Mesodermal cell (in vitro differentiated cells): ENCODE data around the gene ADAMTS7.
"Not testable (repeated sequence)": the region's sequence is repeated elsewhere in the genome, so short reads cannot be mapped to it uniquely, and the experiment has no call there.

ENCODE experiments used
- H3K27ac ChIP-seq: 2 replicates; pipeline ENCODE4 v1.7.0; 2013; ENCODE audit warnings: mild to moderate bottlenecking, low read depth, low read length, moderate library complexity; ENCODE audit not compliant: severe bottlenecking
- H3K36me3 ChIP-seq: 2 replicates; pipeline ENCODE4 v1.7.1; 2013; ENCODE audit warnings: mild to moderate bottlenecking, low read length, moderate library complexity; ENCODE audit not compliant: control insufficient read depth, insufficient read depth
- H3K4me1 ChIP-seq: one replicate; pipeline ENCODE4 v1.7.1; 2013; ENCODE audit warnings: mild to moderate bottlenecking, low read length; ENCODE audit not compliant: insufficient read depth, control insufficient read depth, poor library complexity, severe bottlenecking
- H3K4me3 ChIP-seq: 2 replicates; pipeline ENCODE4 v1.7.0; 2013; ENCODE audit warnings: low read length, control low read depth, mild to moderate bottlenecking; ENCODE audit not compliant: insufficient read depth, poor library complexity, severe bottlenecking; ENCODE audit errors: extremely low read depth
- H3K9me3 ChIP-seq: 2 replicates; pipeline ENCODE4 v1.7.1; 2013; ENCODE audit warnings: mild to moderate bottlenecking, low read length, moderate library complexity; ENCODE audit not compliant: control insufficient read depth
- WGBS, 2 experiments: methylation state at CpG; one replicate each; pipeline ENCODE4 v1.1.5; 2013; ENCODE audit warnings: missing lambda C conversion rate in 2 of 2; ENCODE audit not compliant: insufficient coverage in 2 of 2; 5-methylcytosine and 5-hydroxymethylcytosine counted together

The ADAMTS7 gene

GRCh38 chr15:78841891-78842290 is 30.6 kb upstream of the ADAMTS7 start:
- H3K36me3 ChIP-seq, result no peaks in the 10 kb centered on the region
- H3K4me1 ChIP-seq, result no peaks in the 10 kb centered on the region
- 77 to 83% methylated on average over 3 to 5 of the region's 6 CpGs for WGBS, 2 experiments
- H3K4me3 ChIP-seq, result no peak overlapping the region
- H3K9me3 ChIP-seq, result no peaks in the 10 kb centered on the region
- no peak overlapping the region for H3K27ac ChIP-seq

DNA sequence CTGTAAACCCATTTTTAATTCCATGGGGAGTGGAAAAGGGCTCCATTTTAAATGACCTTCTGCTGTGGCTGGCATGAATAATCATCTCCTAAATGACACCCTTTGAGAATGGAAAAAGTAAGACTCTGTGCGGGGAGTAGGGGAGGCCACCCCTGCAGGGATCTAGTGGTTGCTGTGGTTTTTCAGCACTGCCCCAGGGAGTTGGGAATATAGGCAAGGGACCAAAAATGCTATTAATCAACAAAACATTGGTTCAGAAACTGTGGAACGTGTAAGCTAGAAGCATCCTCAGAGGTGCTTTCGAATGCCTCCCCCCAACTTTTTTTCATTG is 30.1 kb upstream of the ADAMTS7 start:
- 94 to 100% methylated on average over 2 of the region's 3 CpGs for whole genome bisulfite sequencing, 2 experiments
- Histone ChIP-seq H3K27ac (no peak overlapping the region), H3K36me3 (no peaks in the 10 kb centered on the region), H3K4me3 (no peak overlapping the region), H3K9me3 (no peaks in the 10 kb centered on the region), H3K4me1 (no peaks in the 10 kb centered on the region)

DNA sequence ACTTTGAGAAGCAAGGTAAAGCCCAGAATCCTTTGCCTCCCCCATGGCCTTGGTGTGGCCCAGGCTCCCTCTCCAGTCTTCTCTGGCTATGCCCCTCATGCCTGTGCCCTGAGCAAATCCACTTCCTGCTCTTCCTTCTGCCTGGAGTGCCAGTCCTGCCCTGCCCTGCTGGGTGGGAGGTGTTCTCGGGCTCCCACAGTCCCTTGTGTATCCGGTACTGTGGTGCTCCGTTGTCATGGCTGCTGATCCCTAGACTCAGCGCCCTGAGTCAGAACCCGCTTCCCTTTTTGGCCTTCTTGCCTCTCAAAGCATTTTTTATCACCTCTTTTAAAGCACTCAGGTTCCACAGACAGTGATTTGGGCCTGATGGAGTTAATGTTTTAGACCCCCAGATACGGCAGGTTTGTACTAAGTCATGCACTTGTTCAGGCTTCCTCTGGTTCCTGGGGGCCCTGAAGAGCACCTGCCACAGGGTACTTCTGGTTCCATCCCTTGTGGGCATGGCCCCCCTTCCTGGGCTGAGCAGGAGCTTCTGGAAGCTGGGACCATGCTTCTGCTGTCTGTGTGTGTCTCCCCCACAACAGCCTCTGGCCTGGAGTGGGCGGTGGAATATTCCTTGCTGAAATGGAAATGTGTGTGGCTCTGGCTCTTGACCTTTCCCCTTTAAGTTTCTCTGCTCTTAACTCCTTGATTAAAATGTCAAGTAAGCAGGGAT is 29.6 kb upstream of the ADAMTS7 start:
- Histone ChIP-seq H3K9me3 (no peaks in the 10 kb centered on the region), H3K36me3 (no peaks in the 10 kb centered on the region), H3K4me1 (no peaks in the 10 kb centered on the region), H3K27ac (no peak overlapping the region), H3K4me3 (no peak overlapping the region)
- 74 to 93% methylated on average over 3 to 6 of the region's 7 CpGs for WGBS, 2 experiments

DNA sequence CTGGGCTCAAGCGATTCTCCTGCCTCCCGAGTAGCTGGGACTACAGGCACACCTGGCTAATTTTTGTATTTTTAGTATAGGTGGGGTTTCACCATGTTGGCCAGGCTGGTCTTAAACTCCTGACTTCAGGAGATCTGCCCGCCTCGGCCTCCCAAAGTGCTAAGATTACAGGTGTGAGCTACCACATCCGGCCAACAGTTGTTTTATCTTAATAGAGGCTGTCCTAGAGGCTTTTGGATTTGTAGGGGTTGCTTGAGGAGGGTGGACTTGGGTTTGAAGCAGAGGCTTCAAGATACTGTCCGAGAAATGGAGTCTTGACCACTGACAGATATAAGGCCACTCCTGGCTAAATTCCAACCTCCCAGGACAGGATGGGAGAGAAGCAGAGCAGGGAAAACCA is 27.9 kb upstream of the ADAMTS7 start:
- H3K27ac ChIP-seq, H3K4me1 ChIP-seq, H3K9me3 ChIP-seq, H3K36me3 ChIP-seq, H3K4me3 ChIP-seq: not testable (repeated sequence)
- 80 to 97% methylated on average over 1 to 5 of the region's 6 CpGs for WGBS, 2 experiments

DNA sequence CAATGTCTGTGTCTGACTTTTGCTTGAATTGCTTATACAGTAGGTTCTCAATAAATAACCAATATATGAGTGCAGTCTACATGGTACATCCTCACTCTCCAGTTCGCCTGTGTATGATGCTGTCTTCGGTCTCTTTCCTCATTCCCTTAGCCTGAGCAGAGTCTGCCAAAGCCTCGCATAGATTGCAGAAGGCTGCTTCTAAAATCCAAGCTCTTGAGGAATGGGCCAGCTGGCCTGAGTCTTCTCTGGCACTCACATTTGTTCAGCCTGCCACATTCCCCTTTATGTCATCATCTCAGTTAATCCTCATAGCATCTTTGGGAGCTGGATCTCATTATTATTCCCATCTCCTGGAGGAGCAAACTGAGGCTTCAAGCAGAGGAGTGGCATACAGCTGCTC is 27.2 kb upstream of the ADAMTS7 start:
- 85 to 95% methylated on average over 3 of the region's 3 CpGs for WGBS, 2 experiments
- H3K27ac ChIP-seq, result no peak overlapping the region
- no peaks in the 10 kb centered on the region for H3K36me3 ChIP-seq
- no peaks in the 10 kb centered on the region for H3K9me3 ChIP-seq
- no peaks in the 10 kb centered on the region for H3K4me1 ChIP-seq
- no peak overlapping the region for H3K4me3 ChIP-seq

GRCh38 chr15:78837543-78837942 is 26.3 kb upstream of the ADAMTS7 start:
- H3K9me3 ChIP-seq, result no peaks in the 10 kb centered on the region
- no peaks in the 10 kb centered on the region for H3K4me1 ChIP-seq
- H3K36me3 ChIP-seq, result no peaks in the 10 kb centered on the region
- 77 to 80% methylated on average over 6 of the region's 8 CpGs for WGBS, 2 experiments
- H3K4me3 ChIP-seq, result no peak overlapping the region
- no peak overlapping the region for H3K27ac ChIP-seq

DNA sequence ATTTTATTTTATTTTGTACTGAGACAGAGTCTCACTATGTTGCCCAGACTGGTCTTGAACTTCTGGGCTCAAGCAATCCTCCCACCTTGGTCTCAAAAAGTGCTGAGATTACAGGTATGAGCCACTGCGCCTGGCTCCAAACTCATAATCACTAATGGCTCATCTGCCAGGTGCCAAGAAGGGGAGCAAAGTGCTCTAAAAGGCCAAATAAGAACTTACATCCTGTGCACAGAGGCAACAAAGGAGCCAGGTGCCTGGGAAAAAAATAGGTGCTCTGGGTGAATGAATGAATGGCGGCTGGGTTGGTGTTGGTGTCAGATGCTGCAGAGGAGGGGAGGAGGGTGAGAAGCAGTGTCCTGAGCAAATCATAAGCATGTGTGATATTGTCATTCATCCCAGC is 25.9 kb upstream of the ADAMTS7 start:
- no peaks in the 10 kb centered on the region for H3K9me3 ChIP-seq
- 60 to 90% methylated on average over 1 of the region's 2 CpGs for WGBS, 2 experiments
- H3K4me1 ChIP-seq, result no peaks in the 10 kb centered on the region
- H3K36me3 ChIP-seq, result no peaks in the 10 kb centered on the region
- H3K4me3 ChIP-seq, result no peak overlapping the region
- no peak overlapping the region for H3K27ac ChIP-seq

GRCh38 chr15:78836333-78836732 is 25.1 kb upstream of the ADAMTS7 start:
- no peaks in the 10 kb centered on the region for H3K4me1 ChIP-seq
- no peak overlapping the region for H3K27ac ChIP-seq
- no peak overlapping the region for H3K4me3 ChIP-seq
- 89 to 100% methylated on average over 1 of the region's 1 CpG for WGBS, 2 experiments
- H3K9me3 ChIP-seq, result no peaks in the 10 kb centered on the region
- no peaks in the 10 kb centered on the region for H3K36me3 ChIP-seq

GRCh38 chr15:78831229-78832207 is 20.3 kb upstream of the ADAMTS7 start:
- Histone ChIP-seq H3K4me1 (no peaks in the 10 kb centered on the region), H3K27ac (no peak overlapping the region), H3K36me3 (no peaks in the 10 kb centered on the region), H3K9me3 (no peaks in the 10 kb centered on the region), H3K4me3 (no peak overlapping the region)
- 93 to 95% methylated on average over 73 of the region's 73 CpGs for WGBS, 2 experiments

DNA sequence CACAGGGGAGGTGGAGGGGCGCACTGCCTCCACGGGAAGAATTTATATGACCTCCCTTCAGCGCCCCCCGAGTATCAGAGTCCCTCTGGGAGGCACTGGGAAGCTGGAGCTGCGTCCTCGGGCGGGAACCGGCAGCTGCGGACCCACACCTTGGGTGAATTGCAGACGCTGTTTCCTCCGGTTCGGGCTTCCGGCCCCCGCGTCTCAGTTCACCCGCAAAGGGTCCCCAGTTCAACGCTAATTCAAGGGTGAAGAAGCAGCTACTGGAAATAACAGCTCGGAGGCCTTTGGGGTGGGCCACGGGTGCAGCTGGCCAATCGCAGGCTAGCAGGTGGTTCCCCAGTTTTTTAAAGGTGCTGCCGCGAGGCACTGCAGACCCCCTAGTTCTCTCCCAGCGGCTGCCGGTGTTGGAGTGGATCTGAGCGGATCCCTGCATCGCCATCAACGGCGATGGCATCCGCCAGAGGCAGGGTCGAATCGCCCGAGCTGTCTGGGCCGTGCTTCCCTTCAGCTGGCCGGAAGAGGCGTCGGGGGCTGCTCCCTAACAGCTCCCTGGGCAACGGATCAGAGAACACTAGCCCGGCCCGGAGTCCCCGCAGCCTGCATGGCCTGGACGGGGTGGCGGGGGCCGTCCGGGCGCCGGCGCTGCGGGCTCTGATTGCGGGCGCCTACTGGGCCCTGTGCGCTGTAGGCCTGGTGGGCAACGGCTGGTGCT is 19.4 kb upstream of the ADAMTS7 start:
- WGBS, 2 experiments, result 89 to 91% methylated on average over 39 to 52 of the region's 52 CpGs
- Histone ChIP-seq H3K36me3 (no peaks in the 10 kb centered on the region), H3K4me3 (no peak overlapping the region), H3K4me1 (no peaks in the 10 kb centered on the region), H3K27ac (no peak overlapping the region), H3K9me3 (no peaks in the 10 kb centered on the region)
